Measurements from ENCODE around the gene SERPINB10. TPM values are rescaled to one million over a fixed set of nuclear protein-coding genes. Genes with fewer than 3 reads are reported as not detected.

Gene SERPINB10
- total RNA-seq, 1 donor: not detected

GRCh38 chr18:63869374-63869773 lies 38.4 kb upstream of the SERPINB10 start:
- DNase-seq (ENCODE audit: low read depth): peak; percentile 73
- no peak overlapping the region for H3K4me3 ChIP-seq (ENCODE audit: low read depth, low read length)
- no peak for TF ChIP-seq CTCF (IDR thresholded peaks at IDR 0.05; ENCODE audit: insufficient read depth, low read length)

- no peak for DNase-seq (ENCODE audit: low read depth)
- TF ChIP-seq CTCF (IDR thresholded peaks at IDR 0.05; ENCODE audit: insufficient read depth, low read length): no peak
- H3K4me3 ChIP-seq (ENCODE audit: low read depth, low read length): no peak overlapping the region
Observed at GRCh38 chr18:63869851-63870250, 37.9 kb upstream of the SERPINB10 start.

GRCh38 chr18:63871836-63872235 lies 35.9 kb upstream of the SERPINB10 start:
- no peak for TF ChIP-seq CTCF (IDR thresholded peaks at IDR 0.05; ENCODE audit: insufficient read depth, low read length)
- DNase-seq (ENCODE audit: low read depth): no peak
- no peak overlapping the region for H3K4me3 ChIP-seq (ENCODE audit: low read depth, low read length)

- no peak for TF ChIP-seq CTCF (IDR thresholded peaks at IDR 0.05; ENCODE audit: insufficient read depth, low read length)
- peak; percentile 55 for DNase-seq (ENCODE audit: low read depth)
- no peak overlapping the region for H3K4me3 ChIP-seq (ENCODE audit: low read depth, low read length)
Observed at GRCh38 chr18:63872586-63872985, 35.2 kb upstream of the SERPINB10 start.

GRCh38 chr18:63878343-63878742 lies 29.4 kb upstream of the SERPINB10 start:
- no peak for TF ChIP-seq CTCF (IDR thresholded peaks at IDR 0.05; ENCODE audit: insufficient read depth, low read length)
- no peak overlapping the region for H3K4me3 ChIP-seq (ENCODE audit: low read depth, low read length)
- peak; percentile 41 for DNase-seq (ENCODE audit: low read depth)

GRCh38 chr18:63878925-63879324 lies 28.8 kb upstream of the SERPINB10 start:
- TF ChIP-seq CTCF (IDR thresholded peaks at IDR 0.05; ENCODE audit: insufficient read depth, low read length): no peak
- DNase-seq (ENCODE audit: low read depth): peak; percentile 55
- H3K4me3 ChIP-seq (ENCODE audit: low read depth, low read length): no peak overlapping the region

- H3K4me3 ChIP-seq (ENCODE audit: low read depth, low read length): no peak overlapping the region
- no peak for TF ChIP-seq CTCF (IDR thresholded peaks at IDR 0.05; ENCODE audit: insufficient read depth, low read length)
- peak; percentile 79 for DNase-seq (ENCODE audit: low read depth)
Observed at GRCh38 chr18:63879709-63880108, 28.0 kb upstream of the SERPINB10 start.
